ENCODE data around the gene CALCOCO1. TPM values are rescaled to one million over a fixed set of nuclear protein-coding genes. Genes with fewer than 3 reads are reported as not detected.

Gene CALCOCO1
- total RNA-seq, 1 donor from 2014 or later, result 32.0 TPM

DNA sequence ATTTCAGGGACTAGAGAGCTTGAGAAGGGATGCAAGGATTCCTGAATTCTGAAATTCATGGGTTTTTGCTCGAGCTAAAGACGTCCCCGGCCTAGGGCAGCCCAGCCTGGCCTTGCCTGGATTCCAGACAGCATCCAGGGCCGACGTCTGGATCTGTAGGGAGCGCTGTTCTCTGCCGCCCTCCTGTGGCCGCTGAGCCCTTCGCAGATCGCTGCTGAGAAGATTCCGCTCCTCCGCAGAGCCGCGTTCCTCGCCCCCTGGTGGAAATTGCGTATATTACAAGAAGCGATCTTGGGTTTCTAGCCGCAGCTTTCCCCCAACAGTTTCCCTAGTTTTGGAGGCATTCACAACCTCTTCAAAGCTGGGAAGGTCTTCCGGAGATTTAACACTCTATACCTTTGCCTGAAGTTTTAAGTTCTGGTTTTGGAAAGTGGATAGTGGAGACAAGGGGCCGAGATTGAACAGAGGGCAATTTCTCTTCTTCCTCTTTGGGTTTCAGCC lies 19.4 kb upstream of the CALCOCO1 start:
- Mint-ChIP-seq H3K4me1 (peaks cover 3% of the 10 kb centered on the region), H3K9me3 (no peaks in the 10 kb centered on the region), H3K27me3 (ENCODE audit: low read depth) (peaks cover 3% of the 10 kb centered on the region), H3K27ac (ENCODE audit: unreplicated experiment) (no peak overlapping the region), H3K4me3 (peak overlapping the region; percentile 76), H3K36me3 (ENCODE audit: low read depth) (no peaks in the 10 kb centered on the region)
- peak; percentile 97 for DNase-seq (ENCODE audit: low read depth, low spot score)
- TF ChIP-seq, protein P1, sequence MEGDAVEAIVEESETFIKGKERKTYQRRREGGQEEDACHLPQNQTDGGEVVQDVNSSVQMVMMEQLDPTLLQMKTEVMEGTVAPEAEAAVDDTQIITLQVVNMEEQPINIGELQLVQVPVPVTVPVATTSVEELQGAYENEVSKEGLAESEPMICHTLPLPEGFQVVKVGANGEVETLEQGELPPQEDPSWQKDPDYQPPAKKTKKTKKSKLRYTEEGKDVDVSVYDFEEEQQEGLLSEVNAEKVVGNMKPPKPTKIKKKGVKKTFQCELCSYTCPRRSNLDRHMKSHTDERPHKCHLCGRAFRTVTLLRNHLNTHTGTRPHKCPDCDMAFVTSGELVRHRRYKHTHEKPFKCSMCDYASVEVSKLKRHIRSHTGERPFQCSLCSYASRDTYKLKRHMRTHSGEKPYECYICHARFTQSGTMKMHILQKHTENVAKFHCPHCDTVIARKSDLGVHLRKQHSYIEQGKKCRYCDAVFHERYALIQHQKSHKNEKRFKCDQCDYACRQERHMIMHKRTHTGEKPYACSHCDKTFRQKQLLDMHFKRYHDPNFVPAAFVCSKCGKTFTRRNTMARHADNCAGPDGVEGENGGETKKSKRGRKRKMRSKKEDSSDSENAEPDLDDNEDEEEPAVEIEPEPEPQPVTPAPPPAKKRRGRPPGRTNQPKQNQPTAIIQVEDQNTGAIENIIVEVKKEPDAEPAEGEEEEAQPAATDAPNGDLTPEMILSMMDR (conservative IDR thresholded peaks at IDR 0.05), result peak; percentile 100

DNA sequence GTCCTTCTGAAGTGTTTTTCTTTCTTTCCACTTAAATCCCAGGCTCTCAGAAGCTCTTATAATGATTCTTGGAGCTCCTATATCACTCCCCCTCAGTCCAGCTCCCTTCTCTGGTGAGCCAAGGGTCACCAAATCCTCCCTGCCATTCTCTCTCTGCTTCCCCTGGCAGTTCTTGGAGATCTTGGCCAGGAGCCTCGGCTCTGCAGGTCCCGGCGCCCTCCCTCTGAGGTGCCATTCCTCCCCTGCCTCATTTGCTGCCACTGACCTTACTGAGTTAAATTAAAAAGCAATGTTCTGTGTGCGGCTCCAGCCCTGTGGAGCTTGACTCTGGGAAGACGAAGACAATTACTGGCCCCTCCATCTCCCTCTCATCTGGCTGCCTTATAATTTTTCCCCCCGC lies 17.5 kb upstream of the CALCOCO1 start:
- H3K27ac Mint-ChIP-seq (ENCODE audit: unreplicated experiment), result no peak overlapping the region
- DNase-seq (ENCODE audit: low read depth, low spot score), result no peak
- no peak overlapping the region for H3K4me3 Mint-ChIP-seq
- TF ChIP-seq, protein P1 (conservative IDR thresholded peaks at IDR 0.05), result no peak
- no peaks in the 10 kb centered on the region for H3K36me3 Mint-ChIP-seq (ENCODE audit: low read depth)
- no peaks in the 10 kb centered on the region for H3K9me3 Mint-ChIP-seq
- peaks cover 3% of the 10 kb centered on the region for H3K4me1 Mint-ChIP-seq
- H3K27me3 Mint-ChIP-seq (ENCODE audit: low read depth), result peaks cover 3% of the 10 kb centered on the region

DNA sequence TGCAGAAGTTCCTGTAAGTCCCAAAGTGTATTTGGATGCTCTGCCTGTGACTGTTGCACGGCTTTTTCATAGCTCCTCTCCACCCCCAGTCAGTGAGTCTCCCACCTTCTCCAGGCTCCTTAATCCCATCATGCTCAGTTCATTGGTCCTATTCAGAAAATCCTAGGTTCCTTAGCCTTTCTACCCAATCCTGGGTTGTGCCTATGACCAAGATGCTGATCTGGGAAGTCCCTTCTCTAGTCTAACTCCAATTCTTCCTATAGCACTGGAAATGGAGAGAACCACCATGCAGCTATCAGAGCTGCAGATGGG lies 16.8 kb upstream of the CALCOCO1 start:
- no peaks in the 10 kb centered on the region for H3K36me3 Mint-ChIP-seq (ENCODE audit: low read depth)
- H3K4me1 Mint-ChIP-seq, result peaks cover 6% of the 10 kb centered on the region
- no peak overlapping the region for H3K27ac Mint-ChIP-seq (ENCODE audit: unreplicated experiment)
- peaks cover 3% of the 10 kb centered on the region for H3K27me3 Mint-ChIP-seq (ENCODE audit: low read depth)
- no peaks in the 10 kb centered on the region for H3K9me3 Mint-ChIP-seq
- no peak overlapping the region for H3K4me3 Mint-ChIP-seq
- no peak for DNase-seq (ENCODE audit: low read depth, low spot score)
- TF ChIP-seq, protein P1 (conservative IDR thresholded peaks at IDR 0.05), result no peak

DNA sequence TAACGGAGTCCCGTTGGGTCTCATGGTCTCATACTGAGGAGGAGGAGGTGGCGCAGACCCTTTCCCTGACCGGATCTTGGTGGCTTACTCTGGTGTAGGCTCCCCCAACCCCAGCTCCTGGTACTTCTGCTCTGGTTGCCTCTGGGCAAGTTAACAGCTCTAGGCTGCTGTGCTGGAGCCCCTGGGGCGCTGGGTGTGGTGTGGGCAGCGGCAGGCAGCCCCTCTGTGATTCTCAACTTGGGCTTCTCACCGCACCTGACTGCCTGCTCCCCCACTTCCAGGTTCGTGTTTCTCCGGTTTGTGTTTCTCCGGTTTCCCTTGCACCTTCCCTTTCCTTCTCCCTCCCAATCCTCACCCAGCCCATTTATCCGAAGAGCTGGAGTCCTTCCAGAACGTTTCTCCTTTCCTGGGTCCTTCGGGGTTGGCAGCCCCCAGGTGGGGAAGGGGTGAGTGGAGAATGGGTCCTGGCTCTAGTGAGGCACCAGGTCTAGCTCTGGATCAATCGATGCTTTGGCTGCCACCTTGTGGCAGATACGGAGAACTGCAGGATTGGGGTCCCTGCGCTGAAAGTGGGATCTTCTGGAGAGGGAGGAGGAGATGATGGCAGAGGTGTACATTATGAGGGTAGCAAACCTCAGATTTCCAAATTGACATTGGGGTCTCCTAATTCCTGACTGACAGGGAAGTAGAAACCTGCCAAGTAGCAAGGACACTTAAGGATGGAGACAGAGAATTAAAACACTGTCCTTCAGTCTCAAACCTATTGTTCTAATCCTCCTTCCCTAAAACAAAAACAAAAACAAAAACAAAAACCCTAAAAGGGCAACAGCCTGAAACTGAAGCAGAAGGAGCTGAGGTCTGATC lies 16.2 kb upstream of the CALCOCO1 start:
- TF ChIP-seq, protein P1 (conservative IDR thresholded peaks at IDR 0.05), result peak; percentile 92
- H3K4me3 Mint-ChIP-seq, result no peak overlapping the region
- H3K9me3 Mint-ChIP-seq, result no peaks in the 10 kb centered on the region
- peak; percentile 68 for DNase-seq (ENCODE audit: low read depth, low spot score)
- H3K27me3 Mint-ChIP-seq (ENCODE audit: low read depth), result peaks cover 3% of the 10 kb centered on the region
- peaks cover 10% of the 10 kb centered on the region for H3K4me1 Mint-ChIP-seq
- no peaks in the 10 kb centered on the region for H3K36me3 Mint-ChIP-seq (ENCODE audit: low read depth)
- H3K27ac Mint-ChIP-seq (ENCODE audit: unreplicated experiment), result no peak overlapping the region

DNA sequence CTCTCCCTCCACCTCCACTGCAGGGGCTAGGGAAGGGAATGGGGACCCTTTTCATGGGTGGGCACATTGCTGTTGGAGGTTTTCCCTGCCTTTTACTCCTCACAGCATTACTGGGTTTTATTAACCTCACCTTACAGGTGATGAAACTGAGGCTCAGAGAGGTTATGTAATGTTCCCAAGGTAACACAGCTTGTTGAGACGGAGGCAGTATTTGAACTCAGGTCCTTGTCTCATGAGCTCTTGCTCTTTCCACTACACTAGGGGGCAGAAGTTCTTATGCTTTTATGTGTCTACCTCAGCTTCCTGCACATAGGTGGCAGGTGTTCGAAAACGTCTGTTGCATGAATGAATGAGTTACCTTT lies 12.9 kb upstream of the CALCOCO1 start:
- Mint-ChIP-seq H3K9me3 (no peaks in the 10 kb centered on the region), H3K4me3 (no peak overlapping the region), H3K27ac (ENCODE audit: unreplicated experiment) (no peak overlapping the region), H3K27me3 (ENCODE audit: low read depth) (no peaks in the 10 kb centered on the region), H3K4me1 (peaks cover 12% of the 10 kb centered on the region), H3K36me3 (ENCODE audit: low read depth) (no peaks in the 10 kb centered on the region)
- no peak for DNase-seq (ENCODE audit: low read depth, low spot score)
- TF ChIP-seq, protein P1 (conservative IDR thresholded peaks at IDR 0.05), result no peak
